Panc1 (cell line): Measurements from ENCODE around the gene ZC3H18. TPM values are rescaled to one million over a fixed set of nuclear protein-coding genes. Genes with fewer than 3 reads are reported as not detected.

Source experiments
- ATAC-seq: fragments of 200-7000 bp; cut with Tn5 transposase; 2 replicates; pipeline ENCODE4 v1.9.1; 2020; ENCODE audit warnings: mild to moderate bottlenecking, moderate library complexity
- BruUV-seq: library from RNA; stranded (reverse); fragments of 400-500 nt; replicated peaks from 2 replicates; lab custom pipeline; 2021; lab: Mats Ljungman, UMichigan
- CTCF ChIA-PET: fragments of 300-600 bp; sonication (Branson Sonifier 250); formaldehyde crosslinking; loops from one replicate; lab custom pipeline; 2022; ENCODE audit warnings: antibody characterized with exemption; lab: Charles Lee
- POLR2A ChIA-PET: fragments of 300-600 bp; sonication (Branson Sonifier 250); formaldehyde crosslinking; loops from one replicate; lab custom pipeline; 2022; ENCODE audit warnings: antibody characterized with exemption; lab: Charles Lee
- DNase-seq: peaks from one replicate; pipeline ENCODE4 v3.0.0-alpha.2; 2010; ENCODE audit warnings: low read depth, low spot score
- H3K27ac ChIP-seq: 2 replicates; pipeline ENCODE4 v1.5.1; 2011; ENCODE audit warnings: mild to moderate bottlenecking, low read length, inconsistent platforms
- H3K27me3 ChIP-seq: fragments of 200-500 bp; sonication (Bioruptor generic); 2 replicates; pipeline ENCODE4 v1.6.0; 2014; ENCODE audit warnings: low read length, inconsistent platforms; ENCODE audit not compliant: control insufficient read depth, insufficient read depth
- H3K36me3 ChIP-seq: fragments of 200-500 bp; sonication (Bioruptor generic); 2 replicates; pipeline ENCODE4 v1.5.1; 2014; ENCODE audit warnings: inconsistent platforms, mild to moderate bottlenecking, low read length, moderate library complexity; ENCODE audit not compliant: control insufficient read depth, insufficient read depth
- H3K4me1 ChIP-seq: 2 replicates; pipeline ENCODE4 v1.5.1; 2011; ENCODE audit warnings: inconsistent platforms, mild to moderate bottlenecking, low read length, moderate library complexity; ENCODE audit not compliant: control insufficient read depth, insufficient read depth
- H3K4me3 ChIP-seq, 2 experiments: 2 replicates each; pipeline ENCODE4 v1.5.1; 2011 to 2012; ENCODE audit warnings: low read depth in 2 of 2, low read length in 2 of 2, mild to moderate bottlenecking in 2 of 2, inconsistent platforms in 1 of 2, moderate library complexity in 1 of 2
- H3K9me3 ChIP-seq: fragments of 200-500 bp; sonication (Bioruptor generic); 2 replicates; pipeline ENCODE4 v1.5.1; 2014; ENCODE audit warnings: low read depth, mild to moderate bottlenecking, inconsistent platforms, low read length, moderate library complexity; ENCODE audit not compliant: control insufficient read depth, insufficient read depth
- CTCF ChIP-seq: fragments of 450-650 bp; IDR thresholded peaks from 2 replicates; pipeline ENCODE4 v1.5.1; 2017; ENCODE audit warnings: mild to moderate bottlenecking
- POLR2AphosphoS5 ChIP-seq: IDR thresholded peaks from 2 replicates; pipeline ENCODE4 v1.6.1; 2012; ENCODE audit warnings: mild to moderate bottlenecking, low read depth, low read length, moderate library complexity
- REST ChIP-seq, 2 experiments: IDR thresholded peaks; 2 replicates each; pipeline ENCODE4 v1.6.1; 2011 to 2012; ENCODE audit warnings: low read depth in 2 of 2, control low read depth in 1 of 2, low read length in 1 of 2, mild to moderate bottlenecking in 1 of 2, moderate library complexity in 1 of 2; ENCODE audit not compliant: insufficient read depth in 1 of 2
- SIN3A ChIP-seq: IDR thresholded peaks from 2 replicates; pipeline ENCODE4 v1.6.1; 2012; ENCODE audit warnings: low read depth, mild to moderate bottlenecking, low read length, moderate library complexity, borderline replicate concordance; ENCODE audit not compliant: insufficient read depth
- TCF7L2 ChIP-seq: IDR thresholded peaks from 2 replicates; pipeline ENCODE4 v1.6.1; 2011; ENCODE audit warnings: mild to moderate bottlenecking, low read depth, low read length, inconsistent platforms
- in situ Hi-C: cut with HindIII; loops from 2 replicates; pipeline ENCODE4 v1.10.0; 2016; ENCODE audit warnings: low sequenced_read_pairs, low pct_unique_long_range_greater_than_20kb
- intact Hi-C: fragments of 100-400 bp; cut with micrococcal nuclease; formaldehyde crosslinking; loops from one replicate; pipeline ENCODE4 v1.10.0; 2022; ENCODE audit not compliant: unreplicated experiment
- total RNA-seq: library from RNA; stranded (reverse); gene quantifications from one replicate; pipeline ENCODE4 v1.2.1, GENCODE V29; 2021; ENCODE audit not compliant: unreplicated experiment

ZC3H18 gene
- total RNA-seq, 1 experiment from 2014 or later: 45.9 TPM

GRCh38 chr16:88617268-88618031, 47.2 kb downstream of the ZC3H18 start:
- H3K9me3 ChIP-seq: no peaks in the 10 kb centered on the region
- ChIA-PET POLR2A (no interaction called here), CTCF (no interaction called here)
- H3K27me3 ChIP-seq: no peaks in the 10 kb centered on the region
- no peak for DNase-seq
- TF ChIP-seq CTCF (no peak), POLR2AphosphoS5 (no peak), SIN3A (no peak), REST (IDR thresholded peaks at IDR 0.05; ENCODE audit: insufficient read depth in 1 of 2, low read depth in 2 of 2, low read length in 1 of 2) (no peak), TCF7L2 (no peak)
- no peaks in the 10 kb centered on the region; the same call in 1 of the 2 replicates for H3K36me3 ChIP-seq
- in situ Hi-C loops: no loop called here
- no peak overlapping the region for H3K27ac ChIP-seq
- no peak overlapping the region for H3K4me3 ChIP-seq
- intact Hi-C loops: no loop called here
- no peak for ATAC-seq
- no peaks in the 10 kb centered on the region for H3K4me1 ChIP-seq
- BruUV-seq: no TSS peak

GRCh38 chr16:88618182-88618955, 48.2 kb downstream of the ZC3H18 start:
- Histone ChIP-seq H3K4me3 (no peak overlapping the region), H3K36me3 (no peaks in the 10 kb centered on the region; the same call in 1 of the 2 replicates), H3K9me3 (no peaks in the 10 kb centered on the region), H3K27ac (no peak overlapping the region), H3K4me1 (no peaks in the 10 kb centered on the region), H3K27me3 (no peaks in the 10 kb centered on the region)
- in situ Hi-C loops (no loop called here), intact Hi-C loops (no loop called here)
- POLR2A ChIA-PET: no interaction called here
- no peak for TF ChIP-seq POLR2AphosphoS5
- CTCF ChIA-PET: no interaction called here
- no peak for DNase-seq
- BruUV-seq: no TSS peak
- no peak for ATAC-seq
